GM12891 (cell line): ENCODE results near the gene CYP2S1.
A peak's percentile ranks its signal among the peaks of the same experiment; 100 is the strongest.

Experiments
- PAX5 ChIP-seq: IDR thresholded peaks from 2 replicates; pipeline ENCODE4 v1.6.1; 2011; ENCODE audit warnings: low read length, moderate library complexity, mild to moderate bottlenecking; ENCODE audit not compliant: insufficient read depth, severe bottlenecking
- POLR2A ChIP-seq: IDR thresholded peaks from 2 replicates; pipeline ENCODE4 v1.6.1; 2011; ENCODE audit warnings: low read depth, low read length, control low read depth
- POLR2AphosphoS5 ChIP-seq: IDR thresholded peaks from 2 replicates; pipeline ENCODE4 v1.6.1; 2011; ENCODE audit warnings: low read depth, low read length, control low read depth
- SPI1 ChIP-seq: IDR thresholded peaks from 2 replicates; pipeline ENCODE4 v1.6.1; 2011; ENCODE audit warnings: low read depth, low read length, control low read depth
- TAF1 ChIP-seq: IDR thresholded peaks from 2 replicates; pipeline ENCODE4 v1.6.1; 2011; ENCODE audit warnings: low read depth, low read length, control low read depth

DNA sequence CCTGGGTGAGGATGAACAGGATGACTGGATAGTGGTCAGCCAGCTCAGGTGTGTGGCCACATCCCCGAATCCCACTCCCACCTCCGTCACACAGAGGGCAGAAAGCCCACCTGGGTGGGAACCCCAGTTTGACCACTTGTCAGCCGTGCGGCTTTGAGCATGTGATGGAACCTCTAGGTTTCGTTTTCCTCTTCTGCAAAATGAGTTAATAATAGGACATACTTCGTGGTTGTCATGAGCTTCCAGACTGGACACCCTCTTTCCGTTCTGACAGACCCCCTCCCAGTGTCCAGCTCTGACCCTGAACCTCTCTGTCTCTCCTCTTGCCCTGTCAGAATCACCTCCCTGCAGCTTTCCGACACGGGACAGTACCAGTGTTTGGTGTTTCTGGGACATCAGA is 27.8 kb downstream of the CYP2S1 start:
- TF ChIP-seq POLR2A (no peak), POLR2AphosphoS5 (no peak), TAF1 (no peak), SPI1 (peak; percentile 26; the same call in 1 of the 2 replicates), PAX5 (no peak)
